ENCODE results near the gene ZPBP2. TPM values are rescaled to one million over a fixed set of nuclear protein-coding genes. Genes with fewer than 3 reads are reported as not detected.
A peak's percentile ranks its signal among the peaks of the same experiment; 100 is the strongest.

Gene ZPBP2
- total and polyA plus RNA-seq, 5 donors from 2014 or later: not detected

DNA sequence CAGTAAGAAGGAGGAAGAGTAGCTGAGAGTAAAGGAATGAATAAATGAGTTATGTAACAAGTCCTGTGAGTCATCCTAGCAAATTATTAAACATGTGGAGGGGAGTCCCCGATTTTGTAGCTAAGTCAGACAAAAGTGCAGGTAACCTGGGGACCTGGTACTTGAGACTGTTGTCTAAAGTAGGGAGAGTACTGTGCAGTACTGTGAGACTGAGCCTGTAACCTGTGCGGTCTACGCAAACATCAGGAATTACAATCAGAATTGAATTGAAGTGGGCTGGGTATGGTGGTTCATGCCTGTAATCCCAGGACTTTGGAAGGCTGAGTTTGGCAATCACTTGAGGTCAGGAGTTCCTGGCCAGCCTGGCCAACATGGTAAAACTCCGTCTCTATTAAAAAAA is 39.6 kb upstream of the ZPBP2 start:
- H3K4me1 Mint-ChIP-seq: peaks cover 3 to 25% (median 16%) of the 10 kb centered on the region in 4 donors
- H3K27ac ChIP-seq (ENCODE audit: insufficient read depth, low read length, poor library complexity, severe bottlenecking): no peak overlapping the region
- peak overlapping the region in 2 of 3 donors; percentile 52 to 76 for H3K27ac Mint-ChIP-seq
- peaks cover 14 to 19% of the 10 kb centered on the region in 2 experiments for H3K9me3 ChIP-seq (ENCODE audit: control insufficient read depth in 2 of 2, low read length in 2 of 2)
- H3K9me3 Mint-ChIP-seq: peaks cover 0 to 23% (median 8%) of the 10 kb centered on the region in 7 donors
- peaks cover 71% of the 10 kb centered on the region for H3K36me3 ChIP-seq (ENCODE audit: control insufficient read depth, insufficient read depth, low read length)
- H3K36me3 Mint-ChIP-seq: peaks cover 56% of the 10 kb centered on the region
- DNase-seq (no peak), ATAC-seq (ENCODE audit: low read depth in 2 of 2) (no peak)
- no peak overlapping the region for H3K4me3 ChIP-seq (ENCODE audit: low read depth, low read length)
- H3K4me3 Mint-ChIP-seq: no peak overlapping the region
- H3K27me3 ChIP-seq (ENCODE audit: control insufficient read depth, insufficient read depth, low read length): no peaks in the 10 kb centered on the region
- H3K4me1 ChIP-seq (ENCODE audit: control insufficient read depth, insufficient read depth, low read length, poor library complexity, severe bottlenecking): no peaks in the 10 kb centered on the region
- no peaks in the 10 kb centered on the region for H3K27me3 Mint-ChIP-seq

DNA sequence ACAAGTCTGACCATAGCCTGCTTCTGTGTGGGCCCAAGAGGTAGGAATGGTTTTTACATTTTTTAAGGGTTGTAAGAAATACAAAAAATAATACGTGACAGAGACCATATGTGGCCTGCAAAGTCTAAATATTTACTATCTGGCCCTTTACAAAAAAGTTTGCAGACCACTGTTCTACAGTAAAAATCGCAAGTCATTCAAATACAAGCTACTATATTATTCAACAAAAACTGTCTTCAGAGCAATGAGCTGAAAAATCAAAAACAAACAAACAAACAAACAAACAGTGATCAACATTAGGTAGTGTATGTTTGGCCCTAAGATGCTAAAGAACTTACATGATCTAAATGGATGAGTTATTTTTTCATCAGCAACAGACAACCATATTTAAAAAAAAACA is 36.4 kb upstream of the ZPBP2 start:
- H3K27ac Mint-ChIP-seq: peak overlapping the region in 1 of 3 donors; percentile 4
- peaks cover 8 to 26% (median 19%) of the 10 kb centered on the region in 4 donors for H3K4me1 Mint-ChIP-seq
- H3K27me3 ChIP-seq (ENCODE audit: control insufficient read depth, insufficient read depth, low read length): no peaks in the 10 kb centered on the region
- no peak overlapping the region for H3K4me3 Mint-ChIP-seq
- H3K9me3 ChIP-seq (ENCODE audit: control insufficient read depth in 2 of 2, low read length in 2 of 2): no peaks in the 10 kb centered on the region
- no peaks in the 10 kb centered on the region for H3K4me1 ChIP-seq (ENCODE audit: control insufficient read depth, insufficient read depth, low read length, poor library complexity, severe bottlenecking)
- DNase-seq (no peak), ATAC-seq (ENCODE audit: low read depth in 2 of 2) (no peak)
- H3K27ac ChIP-seq (ENCODE audit: insufficient read depth, low read length, poor library complexity, severe bottlenecking): no peak overlapping the region
- H3K4me3 ChIP-seq (ENCODE audit: low read depth, low read length): no peak overlapping the region
- no peaks in the 10 kb centered on the region for H3K27me3 Mint-ChIP-seq
- peaks cover 48% of the 10 kb centered on the region for H3K36me3 ChIP-seq (ENCODE audit: control insufficient read depth, insufficient read depth, low read length)
- peaks cover 0 to 6% (median 3%) of the 10 kb centered on the region in 7 donors for H3K9me3 Mint-ChIP-seq
- H3K36me3 Mint-ChIP-seq: peaks cover 37% of the 10 kb centered on the region

DNA sequence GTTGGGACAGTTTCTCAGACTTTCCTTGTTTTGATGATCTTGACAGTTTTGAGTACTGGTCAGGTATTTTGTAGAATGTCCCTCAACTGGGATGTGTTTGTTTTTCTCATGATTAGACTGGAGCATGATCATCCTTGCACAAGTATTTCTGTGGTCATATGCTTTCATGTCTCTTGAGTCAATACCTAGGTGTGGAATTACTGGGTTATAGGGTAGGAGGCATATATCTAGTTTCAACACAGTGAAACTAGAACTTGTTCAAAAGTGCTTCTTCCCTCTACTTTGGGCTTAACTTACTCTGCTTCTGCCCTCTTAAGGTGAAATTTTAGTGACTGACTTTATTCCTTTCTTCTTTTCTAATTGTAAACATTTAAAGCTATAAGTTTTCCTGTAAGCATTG is 34.0 kb upstream of the ZPBP2 start:
- H3K27me3 ChIP-seq (ENCODE audit: control insufficient read depth, insufficient read depth, low read length): no peaks in the 10 kb centered on the region
- peak overlapping the region in 2 of 3 donors; percentile 65 to 68 for H3K27ac Mint-ChIP-seq
- peaks cover 28% of the 10 kb centered on the region for H3K36me3 ChIP-seq (ENCODE audit: control insufficient read depth, insufficient read depth, low read length)

DNA sequence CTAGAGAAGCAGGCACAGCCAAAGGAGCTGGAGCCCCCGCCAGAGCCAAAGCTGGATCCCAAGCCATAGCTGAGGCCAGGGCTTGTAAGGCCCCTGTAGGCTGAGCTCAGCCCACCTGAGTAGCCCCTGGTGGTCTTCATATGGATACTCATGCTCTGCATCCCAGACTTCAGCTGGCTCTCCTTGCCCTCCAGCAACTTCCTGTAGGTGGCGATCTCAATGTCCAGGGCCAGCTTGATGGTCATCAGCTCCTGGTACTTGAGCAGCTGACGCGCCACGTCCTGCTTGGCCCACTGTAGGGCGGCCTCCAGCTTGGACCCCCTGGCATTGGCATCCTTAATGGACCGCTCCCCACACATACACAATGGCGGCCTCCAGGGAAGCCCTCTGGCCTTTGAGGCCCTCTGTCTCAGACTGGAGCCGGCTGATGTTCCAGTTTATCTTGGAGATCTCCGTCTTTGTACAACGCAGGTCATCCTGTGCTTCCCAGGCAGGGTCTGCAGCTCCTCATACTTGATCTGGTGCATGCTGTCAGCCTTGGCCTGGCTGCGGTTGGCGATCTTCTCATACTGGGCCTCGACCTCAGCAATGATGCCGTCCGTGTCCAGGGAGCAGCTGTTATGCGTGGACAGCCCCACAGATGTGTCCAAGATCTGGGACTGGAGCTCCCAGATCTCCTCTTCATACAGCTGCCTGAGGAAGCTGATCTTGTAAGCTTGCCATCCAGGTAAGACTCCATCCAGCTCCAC is 32.8 kb upstream of the ZPBP2 start:
- Mint-ChIP-seq H3K27me3 (no peaks in the 10 kb centered on the region), H3K27ac (peak overlapping the region in 1 of 3 donors; percentile 75), H3K9me3 (peaks cover 2 to 15% (median 8%) of the 10 kb centered on the region in 7 donors), H3K36me3 (peaks cover 39% of the 10 kb centered on the region), H3K4me1 (peaks cover 8 to 34% (median 20%) of the 10 kb centered on the region in 4 donors), H3K4me3 (no peak overlapping the region)
- Histone ChIP-seq H3K27ac (ENCODE audit: insufficient read depth, low read length, poor library complexity, severe bottlenecking) (no peak overlapping the region), H3K36me3 (ENCODE audit: control insufficient read depth, insufficient read depth, low read length) (peaks cover 23% of the 10 kb centered on the region), H3K4me3 (ENCODE audit: low read depth, low read length) (no peak overlapping the region), H3K4me1 (ENCODE audit: control insufficient read depth, insufficient read depth, low read length, poor library complexity, severe bottlenecking) (no peaks in the 10 kb centered on the region), H3K27me3 (ENCODE audit: control insufficient read depth, insufficient read depth, low read length) (no peaks in the 10 kb centered on the region), H3K9me3 (ENCODE audit: control insufficient read depth in 2 of 2, low read length in 2 of 2) (peaks cover 6 to 7% of the 10 kb centered on the region in 2 experiments)
- no peak for DNase-seq
- ATAC-seq (ENCODE audit: low read depth in 2 of 2): no peak

More for the DNA sequence above, 34.0 kb upstream of the ZPBP2 start:
- no peak for ATAC-seq (ENCODE audit: low read depth in 2 of 2)
- no peak overlapping the region for H3K4me3 Mint-ChIP-seq
- Histone ChIP-seq H3K4me3 (ENCODE audit: low read depth, low read length) (no peak overlapping the region), H3K4me1 (ENCODE audit: control insufficient read depth, insufficient read depth, low read length, poor library complexity, severe bottlenecking) (no peaks in the 10 kb centered on the region), H3K27ac (ENCODE audit: insufficient read depth, low read length, poor library complexity, severe bottlenecking) (no peak overlapping the region), H3K9me3 (ENCODE audit: control insufficient read depth in 2 of 2, low read length in 2 of 2) (peaks cover 6 to 7% of the 10 kb centered on the region in 2 experiments)
- no peaks in the 10 kb centered on the region for H3K27me3 Mint-ChIP-seq
- H3K36me3 Mint-ChIP-seq: peaks cover 30% of the 10 kb centered on the region
- peaks cover 8 to 34% (median 18%) of the 10 kb centered on the region in 4 donors for H3K4me1 Mint-ChIP-seq
- peaks cover 2 to 14% (median 8%) of the 10 kb centered on the region in 7 donors for H3K9me3 Mint-ChIP-seq
- no peak for DNase-seq

DNA sequence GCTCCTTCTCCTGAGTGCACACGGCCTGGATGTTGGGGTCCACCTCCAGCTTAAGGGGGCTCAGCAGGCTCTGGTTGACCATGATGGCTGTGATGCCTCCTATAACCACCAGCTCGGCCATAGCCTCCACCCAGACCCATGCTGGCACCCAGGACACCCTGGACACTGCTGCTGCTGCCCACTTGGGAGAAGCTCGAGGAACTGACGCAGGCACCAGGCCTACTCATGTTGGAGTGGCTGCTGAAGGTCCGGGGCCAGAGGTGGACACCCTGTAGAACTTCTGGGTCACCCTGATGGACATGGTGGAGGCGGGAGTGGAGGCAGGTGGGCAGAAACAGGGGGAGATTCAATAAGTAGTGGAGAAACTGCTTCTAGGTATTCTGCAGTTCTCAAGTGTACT is 31.9 kb upstream of the ZPBP2 start:
- DNase-seq: no peak
- no peak for ATAC-seq (ENCODE audit: low read depth in 2 of 2)
- peak overlapping the region in 1 of 3 donors; percentile 75 for H3K27ac Mint-ChIP-seq
- H3K27me3 ChIP-seq (ENCODE audit: control insufficient read depth, insufficient read depth, low read length): no peaks in the 10 kb centered on the region
- peaks cover 44% of the 10 kb centered on the region for H3K36me3 Mint-ChIP-seq
- no peak overlapping the region for H3K27ac ChIP-seq (ENCODE audit: insufficient read depth, low read length, poor library complexity, severe bottlenecking)
- peaks cover 2 to 15% (median 8%) of the 10 kb centered on the region in 7 donors for H3K9me3 Mint-ChIP-seq
- peaks cover 6 to 7% of the 10 kb centered on the region in 2 experiments for H3K9me3 ChIP-seq (ENCODE audit: control insufficient read depth in 2 of 2, low read length in 2 of 2)
- peaks cover 28% of the 10 kb centered on the region for H3K36me3 ChIP-seq (ENCODE audit: control insufficient read depth, insufficient read depth, low read length)
- peaks cover 13 to 37% (median 21%) of the 10 kb centered on the region in 4 donors for H3K4me1 Mint-ChIP-seq
- no peaks in the 10 kb centered on the region for H3K4me1 ChIP-seq (ENCODE audit: control insufficient read depth, insufficient read depth, low read length, poor library complexity, severe bottlenecking)
- H3K4me3 Mint-ChIP-seq: no peak overlapping the region
- H3K4me3 ChIP-seq (ENCODE audit: low read depth, low read length): no peak overlapping the region
- H3K27me3 Mint-ChIP-seq: no peaks in the 10 kb centered on the region

DNA sequence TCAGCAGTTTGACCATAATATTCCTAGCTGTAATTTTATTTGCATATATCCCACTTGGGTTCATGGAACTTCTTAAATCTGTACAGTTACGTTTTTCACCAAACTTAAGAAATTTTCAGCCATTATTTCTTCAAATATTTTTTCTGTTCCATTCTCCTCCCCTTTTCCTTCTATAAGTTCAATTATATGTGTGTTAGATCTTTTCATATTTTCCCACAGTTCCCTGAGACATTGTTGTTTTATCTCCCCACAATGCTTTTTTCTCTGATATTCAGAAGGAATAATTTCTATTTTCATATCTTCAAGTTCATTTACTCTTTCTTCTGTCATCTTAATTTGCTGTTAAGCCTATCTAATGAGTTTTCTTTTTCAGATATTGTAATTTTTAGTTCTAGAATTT is 29.9 kb upstream of the ZPBP2 start:
- H3K4me1 Mint-ChIP-seq: peaks cover 20 to 28% (median 23%) of the 10 kb centered on the region in 4 donors
- no peak overlapping the region for H3K27ac Mint-ChIP-seq
- Histone ChIP-seq H3K27me3 (ENCODE audit: control insufficient read depth, insufficient read depth, low read length) (no peaks in the 10 kb centered on the region), H3K9me3 (ENCODE audit: control insufficient read depth in 2 of 2, low read length in 2 of 2) (peaks cover 6 to 7% of the 10 kb centered on the region in 2 experiments), H3K27ac (ENCODE audit: insufficient read depth, low read length, poor library complexity, severe bottlenecking) (no peak overlapping the region), H3K4me1 (ENCODE audit: control insufficient read depth, insufficient read depth, low read length, poor library complexity, severe bottlenecking) (peaks cover 2% of the 10 kb centered on the region), H3K4me3 (ENCODE audit: low read depth, low read length) (no peak overlapping the region), H3K36me3 (ENCODE audit: control insufficient read depth, insufficient read depth, low read length) (peaks cover 23% of the 10 kb centered on the region)
- ATAC-seq (ENCODE audit: low read depth in 2 of 2) (no peak), DNase-seq (no peak)
- no peak overlapping the region for H3K4me3 Mint-ChIP-seq
- H3K27me3 Mint-ChIP-seq: no peaks in the 10 kb centered on the region
- H3K9me3 Mint-ChIP-seq: peaks cover 2 to 15% (median 8%) of the 10 kb centered on the region in 7 donors
- H3K36me3 Mint-ChIP-seq: peaks cover 40% of the 10 kb centered on the region

DNA sequence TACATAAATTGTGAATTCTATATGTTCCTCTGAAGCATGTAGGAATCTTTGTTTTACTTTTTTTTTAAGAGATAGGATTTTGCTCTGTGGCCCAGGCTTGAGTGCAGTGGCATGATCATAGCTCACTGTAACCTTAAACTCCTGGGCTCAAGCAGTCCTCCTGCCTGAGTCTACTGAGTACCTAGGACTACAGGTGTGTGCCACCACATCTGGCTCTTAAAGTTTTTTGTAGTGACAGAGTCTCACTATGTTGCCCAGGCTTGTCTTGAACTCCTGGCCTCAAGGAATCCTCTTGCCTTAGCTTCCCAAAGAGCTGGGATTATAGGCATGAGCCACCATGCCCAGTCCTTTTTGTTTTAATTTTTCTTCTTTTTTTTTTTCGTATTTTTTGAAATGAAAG is 29.2 kb upstream of the ZPBP2 start:
- Mint-ChIP-seq H3K36me3 (peaks cover 36% of the 10 kb centered on the region), H3K27ac (no peak overlapping the region), H3K27me3 (no peaks in the 10 kb centered on the region), H3K9me3 (peaks cover 2 to 15% (median 8%) of the 10 kb centered on the region in 7 donors), H3K4me3 (no peak overlapping the region), H3K4me1 (peaks cover 21 to 32% (median 29%) of the 10 kb centered on the region in 4 donors)
- Histone ChIP-seq H3K36me3 (ENCODE audit: control insufficient read depth, insufficient read depth, low read length) (peaks cover 23% of the 10 kb centered on the region), H3K27me3 (ENCODE audit: control insufficient read depth, insufficient read depth, low read length) (no peaks in the 10 kb centered on the region), H3K4me3 (ENCODE audit: low read depth, low read length) (no peak overlapping the region), H3K9me3 (ENCODE audit: control insufficient read depth in 2 of 2, low read length in 2 of 2) (peaks cover 6 to 7% of the 10 kb centered on the region in 2 experiments), H3K4me1 (ENCODE audit: control insufficient read depth, insufficient read depth, low read length, poor library complexity, severe bottlenecking) (peaks cover 5% of the 10 kb centered on the region), H3K27ac (ENCODE audit: insufficient read depth, low read length, poor library complexity, severe bottlenecking) (no peak overlapping the region)
- DNase-seq: no peak
- no peak for ATAC-seq (ENCODE audit: low read depth in 2 of 2)
